NCI-H2171 (cell line): ENCODE results near the gene CISTR.

Experiments used
- DNase-seq: peaks from one replicate; lab custom pipeline; 2025; lab: John Stamatoyannopoulos, UW

The CISTR gene

GRCh38 chr12:53743266-53744129, 8.3 kb downstream of the CISTR start:
- no peak for DNase-seq

- no peak for DNase-seq
These were observed 11.7 kb downstream of the CISTR start for GRCh38 chr12:53740130-53740491.

- no peak for DNase-seq
These were observed 12.3 kb downstream of the CISTR start for GRCh38 chr12:53739214-53740129.

- peak; percentile 77 for DNase-seq
These were observed 13.2 kb downstream of the CISTR start for GRCh38 chr12:53738406-53739213.

GRCh38 chr12:53737951-53738405, 13.8 kb downstream of the CISTR start:
- no peak for DNase-seq

GRCh38 chr12:53737093-53737808, 14.5 kb downstream of the CISTR start:
- DNase-seq: no peak

- DNase-seq: no peak
These were observed 15.2 kb downstream of the CISTR start for GRCh38 chr12:53736592-53736991.

- DNase-seq: no peak
These were observed 16.2 kb downstream of the CISTR start for GRCh38 chr12:53735556-53735955.

- DNase-seq: no peak
These were observed 17.4 kb downstream of the CISTR start for GRCh38 chr12:53734425-53734824.

GRCh38 chr12:53733807-53734200, 18.0 kb downstream of the CISTR start:
- DNase-seq: no peak

GRCh38 chr12:53733051-53733806, 18.6 kb downstream of the CISTR start:
- no peak for DNase-seq

GRCh38 chr12:53729644-53730043, 22.1 kb downstream of the CISTR start:
- no peak for DNase-seq

GRCh38 chr12:53728206-53728605, 23.6 kb downstream of the CISTR start:
- no peak for DNase-seq

- peak; percentile 97 for DNase-seq
These were observed 24.3 kb downstream of the CISTR start, which contains the start of gene CALCOCO1 for GRCh38 chr12:53727310-53728041. TSS of gene CALCOCO1 (minus strand) at chr12:53727452. CDS start at chr12:53725242, 2,210 bp downstream.

GRCh38 chr12:53726946-53727309, 24.9 kb downstream of the CISTR start:
- DNase-seq: peak; percentile 16

GRCh38 chr12:53726341-53726740, 25.4 kb downstream of the CISTR start:
- no peak for DNase-seq

- DNase-seq: no peak
These were observed 26.0 kb downstream of the CISTR start for GRCh38 chr12:53725824-53726223.

GRCh38 chr12:53722450-53723041, 29.2 kb downstream of the CISTR start:
- no peak for DNase-seq

- no peak for DNase-seq
These were observed 30.8 kb downstream of the CISTR start for GRCh38 chr12:53720946-53721345.
